ENCODE measurements around the gene KANSL1.
A peak's percentile ranks its signal among the peaks of the same experiment; 100 is the strongest.

KANSL1 gene

DNA sequence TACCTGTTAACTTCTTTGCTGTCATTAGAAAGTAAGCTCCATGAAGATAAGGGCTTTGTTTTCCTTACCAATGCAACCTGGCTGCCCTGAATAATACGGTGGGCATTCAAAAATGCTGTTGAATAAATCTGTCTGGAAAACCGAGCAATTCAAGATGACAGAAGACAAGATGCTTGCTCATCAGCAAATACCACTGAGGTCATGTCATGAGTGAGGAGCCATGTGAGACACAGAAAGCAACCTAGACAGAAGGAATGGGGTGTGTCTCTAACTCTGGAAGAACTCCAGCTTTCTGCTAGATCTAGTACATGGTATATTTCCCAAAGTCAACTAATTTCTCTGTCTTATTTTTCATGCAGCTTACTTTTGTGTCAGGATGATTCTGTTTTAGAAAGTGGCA, 130.0 kb downstream of the KANSL1 start:
- DNase-seq, result peak; percentile 70

GRCh38 chr17:46061435-46061834, 131.8 kb downstream of the KANSL1 start:
- peak; percentile 48 for DNase-seq

DNA sequence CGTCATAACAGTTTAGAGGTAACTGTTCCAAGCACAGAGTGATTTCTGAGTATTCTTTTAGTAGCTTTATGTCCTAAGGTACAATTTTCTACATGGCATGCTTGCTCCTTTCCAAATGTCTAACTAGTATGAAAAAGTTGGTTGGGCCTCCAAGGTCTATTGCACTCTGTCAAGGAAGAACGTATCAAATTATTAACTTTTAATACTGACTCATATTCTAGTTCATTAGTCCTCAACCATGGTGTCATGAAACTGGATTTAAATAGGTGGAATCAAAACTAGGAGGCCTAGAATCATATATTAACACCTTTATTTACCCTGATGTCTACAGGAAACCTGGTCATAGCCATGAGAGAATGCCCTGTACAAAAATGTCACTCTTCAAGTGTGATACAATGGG, 132.8 kb downstream of the KANSL1 start:
- DNase-seq, result no peak

GRCh38 chr17:46059486-46059885, 133.7 kb downstream of the KANSL1 start:
- peak; percentile 89 for DNase-seq

GRCh38 chr17:46057366-46057765, 135.9 kb downstream of the KANSL1 start:
- DNase-seq, result no peak

- peak; percentile 31 for DNase-seq
These were observed 136.4 kb downstream of the KANSL1 start for GRCh38 chr17:46056800-46057304.

GRCh38 chr17:46053911-46054534, 139.2 kb downstream of the KANSL1 start:
- no peak for DNase-seq

DNA sequence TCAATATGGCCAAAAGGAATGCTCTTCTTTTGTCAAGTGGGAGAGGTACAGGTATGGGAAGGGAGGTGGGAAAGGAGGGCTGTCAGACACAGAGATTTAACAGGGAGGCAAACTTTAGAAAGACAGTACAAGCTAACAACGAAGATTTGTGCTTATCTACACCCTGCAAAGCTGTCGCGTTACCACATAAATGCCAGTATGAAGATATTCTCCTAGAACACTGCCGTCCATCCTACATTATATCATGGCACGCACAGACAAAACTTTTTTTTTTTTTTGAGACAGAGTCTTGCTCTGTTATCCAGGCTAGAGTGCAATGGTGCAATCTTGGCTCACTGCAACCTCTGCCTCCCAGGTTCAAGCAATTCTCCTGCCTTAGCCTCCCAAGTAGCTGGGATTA, 143.6 kb downstream of the KANSL1 start:
- DNase-seq, result peak; percentile 56

DNA sequence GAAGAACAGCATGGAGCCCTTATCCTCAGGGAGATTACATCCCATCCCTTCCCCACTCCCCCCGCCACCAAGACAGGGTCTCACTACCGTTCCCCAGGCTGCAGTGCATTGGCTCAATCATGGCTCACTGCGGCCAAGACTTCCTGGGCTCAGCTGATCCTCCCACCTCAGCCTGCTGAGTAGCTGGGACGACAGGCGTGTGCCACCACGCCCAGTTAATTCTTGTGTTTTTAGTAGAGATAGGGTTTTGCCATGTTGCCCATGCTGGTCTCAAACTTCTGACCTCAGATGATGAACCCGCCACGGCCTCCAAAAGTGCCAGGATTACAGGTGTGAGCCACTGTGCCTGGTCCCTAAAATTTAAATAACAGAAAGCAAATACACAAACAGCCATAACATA, 145.4 kb downstream of the KANSL1 start:
- peak; percentile 58 for DNase-seq

DNA sequence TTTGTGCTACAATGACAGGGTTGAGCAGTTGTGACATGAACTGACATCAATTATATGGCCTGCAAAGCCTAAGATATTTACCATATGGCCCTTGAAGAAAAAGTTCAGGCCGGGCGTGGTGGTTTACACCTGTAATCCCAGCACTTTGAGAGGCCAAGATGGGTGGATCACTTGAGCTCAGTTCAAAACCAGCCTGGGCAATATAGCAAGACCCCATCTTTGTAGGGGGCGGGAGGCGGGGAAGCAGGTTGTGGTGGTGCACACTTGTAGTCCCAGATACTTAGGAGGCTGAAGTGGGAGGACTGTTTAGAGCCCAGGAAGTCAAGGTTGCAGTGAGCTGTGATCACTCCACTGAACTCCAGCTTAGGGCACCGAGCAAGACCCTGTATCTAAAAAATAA, 145.8 kb downstream of the KANSL1 start:
- DNase-seq, result no peak

DNA sequence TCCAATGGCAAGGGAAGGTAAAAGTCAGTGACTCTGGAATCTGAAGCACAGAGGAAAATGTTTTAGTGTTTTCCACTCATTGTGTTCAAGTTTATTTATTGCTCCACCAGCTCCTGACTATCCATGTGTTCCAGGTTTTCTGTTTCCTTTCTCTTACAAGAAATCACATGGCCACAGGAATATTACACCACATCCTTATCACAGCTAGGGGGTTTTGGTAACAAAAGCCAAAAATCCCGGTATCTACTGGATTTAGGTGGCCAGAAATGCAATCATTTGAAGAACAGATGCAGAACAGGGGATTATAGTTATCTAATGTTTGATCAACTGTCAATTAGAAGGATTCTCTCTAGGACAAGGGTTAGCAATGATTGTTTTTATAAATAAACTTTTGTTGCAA, 146.3 kb downstream of the KANSL1 start:
- no peak for DNase-seq

- no peak for DNase-seq
These were observed 147.6 kb downstream of the KANSL1 start for GRCh38 chr17:46045639-46046038.

DNA sequence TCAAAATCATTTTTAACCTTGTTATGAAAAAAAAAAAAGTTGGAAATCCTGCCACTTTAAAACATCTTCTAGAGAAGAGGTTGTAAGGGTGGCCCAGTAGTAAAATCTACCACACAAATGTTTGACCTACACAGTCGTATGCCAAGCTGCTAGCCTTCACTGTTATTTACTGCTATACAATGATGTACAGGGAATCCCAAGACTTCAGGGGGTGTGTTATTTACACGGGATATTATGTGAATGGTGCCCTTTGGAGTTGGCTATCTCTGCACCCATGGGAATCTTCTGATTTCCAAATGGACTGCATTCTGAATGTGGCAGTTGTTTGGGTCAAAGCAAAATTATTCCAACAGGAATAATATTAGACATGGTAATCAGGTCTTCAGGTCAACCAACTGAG, 148.2 kb downstream of the KANSL1 start:
- no peak for DNase-seq

GRCh38 chr17:46044286-46044928, 148.8 kb downstream of the KANSL1 start:
- peak; percentile 87 for DNase-seq

DNA sequence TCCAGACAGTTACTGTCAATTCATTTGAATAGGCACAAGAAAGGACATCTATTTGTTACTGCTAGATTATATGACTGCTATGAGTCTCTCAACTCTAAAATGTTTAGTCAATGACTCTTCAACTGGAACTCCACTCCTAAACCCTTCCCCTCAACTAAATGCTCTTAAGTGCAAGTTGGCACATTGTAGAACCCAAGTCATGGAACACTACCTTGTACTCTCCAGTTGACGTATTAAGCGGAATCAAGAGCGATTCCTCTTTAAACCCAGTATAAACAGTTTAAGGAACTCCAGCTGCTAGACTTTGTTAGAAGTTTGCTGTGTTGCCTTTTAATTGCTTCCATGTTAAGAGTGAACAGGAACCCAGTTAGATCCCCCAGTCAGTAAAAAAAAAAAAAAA, 149.6 kb downstream of the KANSL1 start:
- no peak for DNase-seq

- DNase-seq, result no peak
These were observed 150.3 kb downstream of the KANSL1 start for GRCh38 chr17:46042925-46043324.

DNA sequence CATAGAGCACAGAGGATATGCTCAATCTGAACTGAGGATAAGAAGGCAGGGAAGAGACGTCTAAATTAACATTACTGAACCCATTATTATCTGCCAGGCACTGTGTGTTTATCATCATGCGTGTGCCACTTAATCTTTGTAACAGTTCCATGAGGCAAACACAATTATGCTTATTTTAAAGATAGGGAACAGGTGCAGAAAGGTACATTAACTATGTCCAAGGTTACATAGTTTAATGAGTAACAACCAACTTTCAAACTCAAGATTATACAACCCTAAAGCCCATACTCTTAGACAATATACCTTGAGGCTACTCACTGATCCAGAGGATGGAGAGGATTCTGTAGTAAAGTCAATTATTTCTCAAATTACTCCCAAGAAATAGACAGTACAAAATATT, 151.0 kb downstream of the KANSL1 start:
- no peak for DNase-seq

GRCh38 chr17:46039592-46040186, 153.5 kb downstream of the KANSL1 start:
- peak; percentile 50 for DNase-seq

DNA sequence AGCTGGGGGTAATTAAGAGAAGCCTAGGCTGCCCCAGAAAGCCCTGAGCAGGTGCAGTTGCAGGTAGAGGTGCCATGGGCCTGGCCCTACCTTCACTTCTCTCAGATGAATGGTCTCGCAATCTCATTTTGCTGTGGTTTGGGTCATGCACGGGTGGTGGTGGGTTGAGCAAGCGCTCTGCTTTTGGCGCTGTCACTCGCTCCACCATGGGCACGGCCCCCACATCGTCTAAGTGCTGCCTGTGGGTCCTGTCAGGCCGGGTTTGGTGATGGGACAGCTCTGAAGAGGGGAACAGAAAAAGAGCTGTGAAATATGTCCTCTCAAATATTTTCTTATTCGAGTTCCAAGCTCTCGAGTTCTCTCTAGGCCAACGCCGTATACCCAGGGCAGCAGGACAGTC, 154.3 kb downstream of the KANSL1 start:
- DNase-seq, result no peak

DNA sequence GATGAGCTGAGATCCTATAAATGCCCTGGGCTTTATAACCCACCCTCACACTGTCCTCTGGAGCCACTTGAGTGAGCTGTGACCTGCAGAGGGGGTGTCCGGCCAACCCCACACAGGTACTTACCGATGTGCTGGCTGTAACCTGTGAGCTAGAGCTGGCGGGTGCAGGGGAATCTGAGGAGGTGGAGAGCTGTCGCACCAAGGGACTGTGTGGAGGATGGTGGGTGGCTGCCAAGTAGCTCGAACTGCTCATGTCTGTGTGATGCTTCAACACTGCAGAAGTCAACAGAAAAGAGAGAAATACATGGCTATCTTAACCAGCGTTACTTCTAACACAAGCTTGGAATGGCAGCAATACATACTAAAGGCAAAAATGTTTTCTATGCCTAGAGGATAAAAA, 154.8 kb downstream of the KANSL1 start:
- no peak for DNase-seq

GRCh38 chr17:46037722-46038255, 155.4 kb downstream of the KANSL1 start:
- no peak for DNase-seq

- no peak for DNase-seq
These were observed 156.7 kb downstream of the KANSL1 start for GRCh38 chr17:46036491-46036890.

DNA sequence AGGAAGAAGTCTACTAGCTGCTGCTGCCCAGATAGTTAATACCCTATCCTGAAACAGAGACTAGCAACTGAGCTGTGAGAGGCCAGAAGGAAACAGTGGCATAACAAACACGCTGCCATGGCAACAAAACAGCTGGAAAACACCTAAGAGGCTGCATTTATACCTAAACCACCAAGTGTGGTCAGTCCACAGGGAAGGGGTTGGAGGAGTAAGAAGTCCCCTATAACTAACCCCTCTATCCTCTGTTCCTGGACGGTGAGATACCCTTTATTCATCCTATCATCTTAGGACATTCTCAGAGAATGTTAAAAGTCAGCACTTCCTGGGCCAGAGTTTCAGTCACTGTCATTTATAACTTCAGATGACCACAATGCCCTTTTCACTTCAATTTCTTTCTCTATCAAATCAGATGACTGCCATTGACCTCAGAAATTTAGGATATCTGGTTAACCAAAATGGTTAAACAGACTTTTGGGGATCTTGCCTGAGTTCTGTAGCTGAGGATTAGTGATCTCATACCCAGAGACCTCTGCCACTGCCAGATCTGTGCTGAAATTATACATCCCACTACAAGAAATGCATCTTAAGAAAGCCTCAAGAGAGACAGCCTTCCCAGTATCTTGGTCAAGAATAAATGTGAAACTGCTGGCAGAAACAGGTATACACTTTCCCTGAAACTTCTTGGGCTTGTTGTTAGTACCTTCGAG, 158.0 kb downstream of the KANSL1 start:
- DNase-seq, result no peak
